Measurements from ENCODE around the gene SDK2. TPM values are rescaled to one million over a fixed set of nuclear protein-coding genes. Genes with fewer than 3 reads are reported as not detected.
A peak's percentile ranks its signal among the peaks of the same experiment; 100 is the strongest.

SDK2 gene
- total and polyA plus RNA-seq, 2 experiments from 2014 or later = 0.74 to 5.1 TPM

- no peak for TF ChIP-seq EZH2phosphoT487 (IDR thresholded peaks at IDR 0.05; ENCODE audit: unreplicated experiment)
- TF ChIP-seq ZNF331 (CRISPR knock-in tag; IDR thresholded peaks at IDR 0.05; ENCODE audit: low read depth) = no peak
- TF ChIP-seq, protein P1, sequence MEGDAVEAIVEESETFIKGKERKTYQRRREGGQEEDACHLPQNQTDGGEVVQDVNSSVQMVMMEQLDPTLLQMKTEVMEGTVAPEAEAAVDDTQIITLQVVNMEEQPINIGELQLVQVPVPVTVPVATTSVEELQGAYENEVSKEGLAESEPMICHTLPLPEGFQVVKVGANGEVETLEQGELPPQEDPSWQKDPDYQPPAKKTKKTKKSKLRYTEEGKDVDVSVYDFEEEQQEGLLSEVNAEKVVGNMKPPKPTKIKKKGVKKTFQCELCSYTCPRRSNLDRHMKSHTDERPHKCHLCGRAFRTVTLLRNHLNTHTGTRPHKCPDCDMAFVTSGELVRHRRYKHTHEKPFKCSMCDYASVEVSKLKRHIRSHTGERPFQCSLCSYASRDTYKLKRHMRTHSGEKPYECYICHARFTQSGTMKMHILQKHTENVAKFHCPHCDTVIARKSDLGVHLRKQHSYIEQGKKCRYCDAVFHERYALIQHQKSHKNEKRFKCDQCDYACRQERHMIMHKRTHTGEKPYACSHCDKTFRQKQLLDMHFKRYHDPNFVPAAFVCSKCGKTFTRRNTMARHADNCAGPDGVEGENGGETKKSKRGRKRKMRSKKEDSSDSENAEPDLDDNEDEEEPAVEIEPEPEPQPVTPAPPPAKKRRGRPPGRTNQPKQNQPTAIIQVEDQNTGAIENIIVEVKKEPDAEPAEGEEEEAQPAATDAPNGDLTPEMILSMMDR (conservative IDR thresholded peaks at IDR 0.05; ENCODE audit: low read depth in 2 of 2) = no peak
- TF ChIP-seq ETS1 (IDR thresholded peaks at IDR 0.05) = no peak
Measured at GRCh38 chr17:73346501-73347162, 297.6 kb downstream of the SDK2 start (continued).

GRCh38 chr17:73343739-73344454 is 300.3 kb downstream of the SDK2 start:
- Histone ChIP-seq H4K20me1 (replicated peaks; ENCODE audit: insufficient read depth) (no peaks in the 10 kb centered on the region), H2AFZ (peak overlapping the region; percentile 93), H3K4me3 (peak overlapping the region; percentile 31), H3F3A (replicated peaks; ENCODE audit: low read depth) (peaks cover 10% of the 10 kb centered on the region), H3K27me3 (ENCODE audit: insufficient read depth) (no peaks in the 10 kb centered on the region), H3K27ac (ENCODE audit: low read depth) (peak overlapping the region; percentile 94), H3K79me2 (replicated peaks; ENCODE audit: insufficient read depth) (no peaks in the 10 kb centered on the region), H3K9me2 (ENCODE audit: insufficient read depth) (no peaks in the 10 kb centered on the region), H3K36me3 (ENCODE audit: insufficient read depth) (no peaks in the 10 kb centered on the region), H3K4me2 (peak overlapping the region; percentile 74), H3K4me1 (ENCODE audit: insufficient read depth) (peaks cover 39% of the 10 kb centered on the region)
- no peak for DNase-seq (ENCODE audit: low spot score)
- H3K36me3 Mint-ChIP-seq (ENCODE audit: low read depth) = no peaks in the 10 kb centered on the region
- H3K27me3 Mint-ChIP-seq (ENCODE audit: insufficient read depth, low read depth, poor library complexity) = peaks cover 18% of the 10 kb centered on the region
- peaks cover 51% of the 10 kb centered on the region for H3K4me1 Mint-ChIP-seq
- H3K4me3 Mint-ChIP-seq = peak overlapping the region; percentile 51
- no peaks in the 10 kb centered on the region for H3K9me3 Mint-ChIP-seq
- ATAC-seq = no peak; the same call in 2 of the 3 replicates
- H3K27ac Mint-ChIP-seq = peak overlapping the region; percentile 59; the same call in 1 of the 2 replicates
- TF ChIP-seq POLR2AphosphoS5 (IDR thresholded peaks at IDR 0.05; ENCODE audit: low read depth) (no peak), STAT1 (IDR thresholded peaks at IDR 0.05; ENCODE audit: unreplicated experiment) (no peak), CREB1 (CRISPR knock-in tag; IDR thresholded peaks at IDR 0.05; ENCODE audit: low read depth) (no peak), EZH2phosphoT487 (IDR thresholded peaks at IDR 0.05; ENCODE audit: unreplicated experiment) (no peak), ZNF462 (CRISPR knock-in tag; IDR thresholded peaks at IDR 0.05) (no peak)
- TF ChIP-seq, protein P1 (conservative IDR thresholded peaks at IDR 0.05; ENCODE audit: low read depth in 2 of 2) = no peak
